GM19023 (cell line): ENCODE data around the gene ABCG4.
"Not testable (repeated sequence)": the region's sequence is repeated elsewhere in the genome, so short reads cannot be mapped to it uniquely, and the experiment has no call there.

ENCODE experiments used
- ATAC-seq: cut with Tn5 transposase; IDR thresholded peaks from one replicate; pipeline ENCODE4 v1.9.1; 2021; ENCODE audit warnings: mild to moderate bottlenecking, moderate library complexity; ENCODE audit not compliant: unreplicated experiment

The ABCG4 gene

GRCh38 chr11:119149018-119149785 is at the start of gene ABCG4:
Gene ABCG4, plus strand, starts transcription at chr11:119149052. Its CDS starts 914 bp downstream, at chr11:119149966.
- ATAC-seq = no peak

GRCh38 chr11:119099711-119100110 is 49.1 kb upstream of the ABCG4 start:
- no peak for ATAC-seq

GRCh38 chr11:119100246-119100970 is 48.4 kb upstream of the ABCG4 start:
- ATAC-seq = no peak

- ATAC-seq = peak; percentile 23
Measured at GRCh38 chr11:119100994-119101758, 47.7 kb upstream of the ABCG4 start.

GRCh38 chr11:119101759-119102423 is 47.0 kb upstream of the ABCG4 start, which contains the start of gene DPAGT1:
Gene DPAGT1, minus strand, starts transcription at chr11:119101853. Its CDS starts 198 bp downstream, at chr11:119101655.
- ATAC-seq = peak; percentile 85

- not testable (repeated sequence) for ATAC-seq
Measured at GRCh38 chr11:119103161-119103664, 45.6 kb upstream of the ABCG4 start.

- no peak for ATAC-seq
Measured at GRCh38 chr11:119103793-119104192, 45.1 kb upstream of the ABCG4 start.

GRCh38 chr11:119106564-119107537 is 42.0 kb upstream of the ABCG4 start, which contains the start of gene C2CD2L:
Gene C2CD2L, plus strand, starts transcription at chr11:119107344. Its CDS starts 398 bp downstream, at chr11:119107742.
- peak; percentile 83 for ATAC-seq

- peak; percentile 31 for ATAC-seq
Measured at GRCh38 chr11:119107538-119108145, 41.2 kb upstream of the ABCG4 start.

- no peak for ATAC-seq
Measured at GRCh38 chr11:119108146-119108856, 40.6 kb upstream of the ABCG4 start.

GRCh38 chr11:119108857-119109221 is 40.0 kb upstream of the ABCG4 start:
- ATAC-seq = no peak

- ATAC-seq = no peak
Measured at GRCh38 chr11:119109843-119110242, 39.0 kb upstream of the ABCG4 start.

GRCh38 chr11:119110439-119110838 is 38.4 kb upstream of the ABCG4 start:
- no peak for ATAC-seq

- no peak for ATAC-seq
Measured at GRCh38 chr11:119111361-119111925, 37.4 kb upstream of the ABCG4 start.

GRCh38 chr11:119112314-119113020 is 36.4 kb upstream of the ABCG4 start:
- no peak for ATAC-seq

GRCh38 chr11:119113716-119114115 is 35.1 kb upstream of the ABCG4 start:
- no peak for ATAC-seq

- no peak for ATAC-seq
Measured at GRCh38 chr11:119114351-119114750, 34.5 kb upstream of the ABCG4 start.
